GM19240 (cell line): Measurements from ENCODE around the gene ZC3H7B.

Experiments used
- DNase-seq: peaks from one replicate; pipeline ENCODE4 v3.0.0; 2011; ENCODE audit warnings: low spot score; ENCODE audit not compliant: insufficient read length

ZC3H7B gene

DNA sequence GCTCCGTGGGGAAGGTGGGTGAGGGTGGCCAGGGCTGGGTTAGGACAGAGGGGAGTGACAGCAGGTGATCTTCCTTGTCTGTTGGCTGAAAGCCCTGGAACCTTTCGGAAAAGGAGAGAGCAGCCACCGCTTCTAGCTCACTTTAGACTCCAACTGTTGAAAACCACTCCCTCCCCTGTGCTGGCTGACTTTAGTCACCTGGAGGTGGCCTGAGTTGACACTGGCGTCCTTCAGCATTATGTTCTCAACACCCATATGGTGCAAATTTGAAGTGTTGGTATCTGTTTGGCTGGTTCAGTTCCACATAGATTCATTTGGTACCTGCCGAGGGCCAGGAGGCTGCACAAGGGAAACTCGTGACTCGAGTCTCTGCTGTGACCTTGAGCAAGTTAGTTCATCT lies 28.8 kb downstream of the ZC3H7B start:
- DNase-seq, result no peak

DNA sequence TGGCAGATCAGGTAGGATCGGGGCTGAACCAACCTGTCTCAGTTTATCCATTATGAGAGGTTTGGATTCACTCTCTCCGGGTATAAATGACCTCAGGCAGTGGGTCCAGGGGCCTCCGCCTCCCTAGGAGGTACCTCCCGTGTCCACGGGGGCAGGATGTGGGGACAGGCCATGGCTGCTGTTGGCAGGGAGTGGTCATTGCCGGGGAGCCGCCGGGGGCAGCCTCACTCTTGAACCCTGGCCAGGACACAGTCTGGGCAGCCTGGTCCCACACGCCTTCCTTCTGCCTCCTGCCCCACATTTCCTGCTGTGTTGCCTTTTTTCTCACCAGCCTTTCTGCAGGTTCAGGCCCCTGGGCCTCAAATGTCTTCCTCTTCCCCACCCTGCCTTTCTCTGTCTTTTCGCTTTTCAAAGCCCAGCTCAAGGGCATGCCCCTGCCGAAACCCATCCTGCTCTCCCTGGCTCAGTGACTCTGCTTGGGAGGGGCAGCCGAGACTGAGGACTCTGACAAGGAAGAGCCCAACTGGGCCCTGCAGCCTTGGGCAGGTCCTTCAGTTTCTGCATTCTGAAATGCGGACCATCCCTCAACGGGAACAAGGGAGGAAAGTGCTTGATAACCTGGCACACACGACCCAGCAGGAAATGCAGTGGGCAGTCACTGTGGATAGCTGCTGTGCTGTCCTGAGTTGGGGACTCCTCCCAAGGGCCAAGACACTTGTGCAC lies 31.1 kb downstream of the ZC3H7B start:
- DNase-seq, result no peak

DNA sequence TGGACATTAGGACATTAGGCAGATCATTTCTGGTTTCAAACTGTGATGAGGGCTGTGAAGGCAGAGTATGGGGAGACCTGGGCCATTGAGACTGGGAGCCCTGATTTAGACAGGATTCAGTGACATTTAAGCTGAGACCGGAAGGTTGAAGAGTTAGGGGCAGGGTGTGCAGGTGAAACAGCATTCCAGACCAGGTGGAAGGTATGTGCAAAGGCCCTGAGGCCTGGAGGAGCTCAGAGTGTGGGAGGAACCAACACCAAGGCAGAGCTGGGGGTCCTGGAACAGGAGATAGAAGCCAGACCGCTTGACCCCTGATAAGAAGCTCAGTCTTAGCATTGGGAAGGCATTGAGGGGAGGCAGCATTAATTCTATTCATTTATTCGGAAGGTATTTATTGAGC lies 32.5 kb downstream of the ZC3H7B start:
- DNase-seq, result no peak

DNA sequence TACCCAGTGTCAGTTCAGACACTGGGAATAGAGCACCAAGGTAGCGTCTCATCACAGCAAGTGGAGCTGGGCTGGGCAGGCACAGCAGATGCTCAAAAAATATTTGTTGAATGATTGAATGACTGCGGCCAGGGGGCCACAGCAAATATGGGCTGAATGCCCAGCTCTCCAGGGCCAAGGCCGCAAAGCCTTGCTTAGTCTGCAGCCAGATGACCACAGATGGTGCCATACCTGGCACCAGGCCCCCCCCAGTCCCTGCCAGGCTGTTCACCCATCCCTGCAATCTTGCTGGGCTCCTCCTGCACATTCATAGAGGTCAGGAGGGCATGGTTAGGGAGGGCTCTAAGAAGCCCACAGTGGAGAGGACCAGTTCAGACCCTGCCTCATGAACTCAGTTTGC lies 32.9 kb downstream of the ZC3H7B start:
- no peak for DNase-seq

DNA sequence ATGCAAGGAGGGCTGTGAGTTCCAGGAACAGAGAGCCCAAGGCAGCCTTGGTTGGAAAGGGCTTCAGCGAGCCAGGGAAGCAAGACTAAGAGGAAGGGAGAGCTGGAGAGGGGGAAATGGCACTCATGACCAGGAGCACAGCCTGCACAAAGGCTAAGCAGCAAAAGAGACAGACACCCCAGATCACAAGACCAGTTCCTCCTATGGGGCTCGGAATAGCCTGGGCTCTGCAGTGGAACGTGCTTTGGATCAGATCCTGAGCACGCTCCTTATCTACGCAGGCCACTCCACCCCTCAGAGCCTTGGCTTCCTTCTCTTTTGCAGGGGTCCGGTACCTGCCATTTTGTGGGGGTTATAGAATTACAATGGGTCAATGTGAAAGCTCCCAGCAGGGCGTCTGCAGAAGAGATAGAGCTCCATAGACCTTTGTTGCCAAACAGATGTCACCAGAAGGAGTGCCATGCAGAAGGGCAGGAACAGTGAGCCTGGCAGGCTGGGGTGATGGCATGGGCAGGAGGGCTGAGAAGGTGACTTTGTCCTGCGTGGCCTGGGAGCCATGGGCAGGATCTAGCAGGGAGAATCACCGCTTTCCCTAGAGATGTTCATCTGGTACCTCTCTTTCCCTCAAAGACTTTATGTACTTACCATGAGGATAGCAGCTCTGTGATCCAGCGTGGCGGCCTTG lies 33.8 kb downstream of the ZC3H7B start:
- no peak for DNase-seq

DNA sequence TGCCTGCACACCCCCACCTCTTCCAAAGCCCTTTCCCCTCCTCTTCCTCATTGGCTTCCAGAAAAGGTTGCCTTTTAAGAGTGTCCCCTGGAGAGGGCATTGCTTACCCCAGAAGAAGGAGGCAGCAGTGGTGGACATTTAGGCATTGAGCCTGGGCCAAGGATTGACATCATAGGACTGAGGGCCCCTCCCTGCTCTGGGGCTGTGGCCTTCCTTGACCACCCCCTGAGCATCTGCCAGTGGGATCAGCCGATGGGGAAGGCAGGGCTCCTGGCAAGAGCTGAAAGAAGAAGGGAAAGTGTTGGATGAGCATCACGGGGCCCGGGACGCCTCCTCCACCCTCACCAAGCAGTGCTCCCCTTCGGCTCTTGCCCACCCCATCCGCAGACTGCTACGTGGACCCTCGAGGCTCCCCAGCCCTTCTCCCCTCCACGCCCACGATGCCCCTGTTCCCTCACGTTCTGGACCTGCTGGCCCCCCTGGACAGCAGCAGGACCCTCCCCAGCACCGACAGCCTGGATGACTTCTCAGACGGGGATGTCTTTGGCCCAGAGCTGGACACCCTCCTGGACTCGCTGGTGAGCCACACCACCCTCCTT lies 37.4 kb downstream of the ZC3H7B start:
- no peak for DNase-seq

DNA sequence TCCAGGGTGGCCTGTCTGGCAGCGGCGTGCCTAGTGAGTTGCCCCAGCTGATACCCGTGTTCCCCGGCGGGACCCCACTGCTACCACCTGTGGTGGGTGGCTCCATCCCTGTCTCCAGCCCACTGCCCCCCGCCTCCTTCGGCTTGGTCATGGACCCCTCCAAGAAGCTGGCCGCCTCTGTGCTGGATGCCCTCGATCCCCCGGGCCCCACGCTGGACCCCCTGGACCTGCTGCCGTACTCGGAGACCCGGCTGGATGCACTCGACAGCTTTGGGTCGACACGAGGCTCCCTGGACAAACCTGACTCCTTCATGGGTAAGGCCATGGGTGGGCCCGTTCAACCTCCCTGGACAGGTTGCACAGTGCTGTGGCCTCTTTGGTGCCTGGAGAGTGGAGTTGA lies 38.5 kb downstream of the ZC3H7B start:
- DNase-seq, result no peak

DNA sequence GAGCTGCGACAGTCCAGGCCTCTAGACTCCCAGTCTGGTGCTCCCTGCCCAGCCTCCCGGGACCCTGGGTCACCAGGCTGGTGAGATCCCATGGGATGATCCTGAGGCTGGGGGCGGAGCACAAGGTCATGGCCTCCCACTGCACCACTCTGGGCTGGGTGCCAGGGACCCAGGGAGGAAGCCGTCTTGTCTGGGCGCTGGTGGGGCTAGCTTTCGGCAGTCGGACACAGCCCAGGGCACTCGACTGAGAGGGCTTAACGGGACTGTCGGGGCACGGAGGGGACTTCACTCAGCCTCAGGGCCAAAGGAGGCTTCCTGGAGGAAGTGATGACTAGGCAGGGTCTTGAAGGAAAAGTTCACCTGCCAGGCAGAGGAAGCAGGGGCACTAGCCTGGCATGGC lies 39.0 kb downstream of the ZC3H7B start:
- DNase-seq, result no peak

DNA sequence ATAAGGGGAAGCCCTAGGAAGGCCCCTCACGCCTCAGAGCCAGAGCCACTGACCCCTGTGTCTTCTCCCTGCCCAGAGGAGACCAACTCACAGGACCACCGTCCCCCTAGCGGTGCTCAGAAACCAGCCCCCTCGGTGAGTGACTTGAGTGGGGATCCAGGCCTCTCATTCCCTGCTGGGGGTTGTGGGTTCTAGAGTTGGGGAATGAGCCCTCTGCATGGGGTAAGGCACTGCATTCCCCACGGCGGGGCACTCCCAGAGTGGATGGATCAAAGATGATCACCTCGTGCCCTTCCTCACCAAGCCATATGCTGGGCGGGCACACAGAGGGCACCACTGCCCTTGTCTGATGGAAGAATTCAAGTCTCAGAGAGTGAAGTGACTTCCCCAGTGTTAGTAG lies 39.7 kb downstream of the ZC3H7B start:
- no peak for DNase-seq

DNA sequence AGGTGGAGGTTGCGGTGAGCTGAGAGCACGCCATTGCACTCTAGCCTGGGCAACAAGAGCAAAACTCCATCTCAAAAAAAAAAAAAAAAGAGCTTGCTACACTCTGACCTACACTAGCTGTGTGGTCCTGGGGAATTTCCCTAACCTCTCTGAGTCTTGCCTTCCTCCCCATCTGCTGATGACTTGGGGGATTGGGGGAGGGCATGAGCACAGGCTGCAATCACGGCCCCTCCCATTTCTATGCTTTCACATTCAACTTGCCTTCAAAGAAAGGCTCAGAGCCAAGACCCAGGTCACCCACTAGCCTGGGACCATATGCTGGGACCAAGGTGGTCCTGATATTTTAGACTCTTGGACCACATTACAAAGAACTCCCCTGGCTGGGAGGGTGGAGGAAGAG lies 40.7 kb downstream of the ZC3H7B start:
- DNase-seq, result peak; percentile 59

DNA sequence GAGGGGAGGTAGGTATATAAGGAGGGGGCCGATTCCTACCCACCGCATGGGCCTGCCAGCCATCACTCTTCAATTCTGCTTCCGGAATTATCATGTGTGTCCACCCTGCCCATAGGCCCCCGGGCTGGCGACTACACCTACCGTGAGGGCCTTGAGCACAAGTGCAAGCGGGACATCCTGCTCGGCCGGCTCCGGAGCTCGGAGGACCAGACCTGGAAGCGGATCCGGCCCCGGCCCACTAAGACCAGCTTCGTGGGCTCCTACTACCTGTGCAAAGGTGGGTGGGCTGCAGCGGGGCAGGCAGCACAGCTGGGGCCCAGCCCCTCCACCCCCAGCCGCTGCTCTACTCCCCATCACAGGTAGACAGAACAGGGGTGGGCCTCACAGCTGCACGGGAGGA lies 42.0 kb downstream of the ZC3H7B start:
- no peak for DNase-seq

DNA sequence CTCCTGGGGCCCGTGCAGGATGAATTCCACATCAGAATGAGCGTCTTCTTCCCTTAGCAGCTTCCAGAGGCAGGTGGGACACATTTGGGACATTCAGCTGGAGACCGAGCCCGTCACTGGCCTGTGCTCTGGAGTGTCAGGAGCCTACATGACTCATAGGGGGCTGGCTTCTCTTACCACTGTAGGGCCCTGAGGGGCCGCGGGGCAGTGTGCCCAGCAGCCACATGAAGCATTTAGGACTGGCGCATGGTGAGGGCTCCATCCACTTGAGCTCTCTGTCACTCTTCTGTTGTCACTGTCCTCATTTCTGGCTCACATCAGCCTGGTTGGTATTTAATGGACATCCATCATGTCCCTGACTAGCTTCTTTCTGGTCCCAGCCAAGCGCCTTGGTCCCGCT lies 42.4 kb downstream of the ZC3H7B start:
- no peak for DNase-seq

DNA sequence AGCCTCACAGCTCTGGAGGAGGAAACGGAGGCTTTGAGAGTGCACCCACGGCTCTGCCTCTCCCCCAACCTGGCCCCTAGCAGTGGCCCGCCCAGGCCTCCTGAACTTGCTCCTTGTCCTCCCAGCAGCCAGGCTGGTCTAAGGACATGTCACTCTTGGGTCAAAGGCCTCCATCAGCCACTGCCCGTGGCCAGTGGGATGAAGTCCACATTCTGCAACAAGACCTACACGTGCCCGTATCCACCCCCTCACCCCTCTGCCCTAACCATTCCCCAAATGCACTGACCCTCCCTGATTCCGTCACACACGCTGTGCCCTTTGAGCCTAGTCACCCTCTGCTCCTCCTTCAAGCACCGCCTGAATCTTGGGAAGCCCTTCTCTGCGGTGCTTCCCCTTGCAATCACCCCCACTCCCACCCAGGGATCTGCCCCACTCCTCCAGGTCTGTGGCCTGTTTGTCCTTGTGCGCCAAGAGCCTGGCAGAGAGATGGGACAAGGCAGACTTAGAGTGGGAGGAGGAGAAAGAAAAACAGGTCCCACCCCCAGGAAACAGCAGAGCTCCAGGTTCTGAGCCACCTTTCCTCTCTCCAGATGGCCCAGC lies 43.0 kb downstream of the ZC3H7B start:
- no peak for DNase-seq

DNA sequence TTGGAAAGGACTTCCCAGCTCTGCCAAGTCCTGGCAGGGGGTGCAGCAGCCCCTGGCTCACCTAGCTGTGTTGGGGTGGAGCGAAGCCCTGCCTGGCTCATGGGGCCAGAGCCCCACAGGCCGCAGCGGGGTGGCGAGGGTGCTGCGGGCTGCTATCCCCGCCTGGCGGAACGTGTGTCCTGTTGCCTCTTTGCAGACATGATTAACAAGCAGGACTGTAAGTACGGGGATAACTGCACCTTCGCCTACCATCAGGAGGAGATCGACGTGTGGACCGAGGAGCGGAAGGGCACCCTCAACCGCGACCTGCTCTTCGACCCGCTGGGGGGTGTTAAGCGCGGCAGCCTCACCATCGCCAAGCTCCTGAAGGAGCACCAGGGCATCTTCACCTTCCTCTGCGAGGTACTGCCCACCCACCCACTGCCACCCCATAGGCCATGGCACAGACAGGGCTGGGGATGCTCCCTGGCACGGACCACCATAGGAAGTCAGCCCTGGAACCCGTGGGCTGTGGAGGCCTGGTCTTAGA lies 44.5 kb downstream of the ZC3H7B start:
- no peak for DNase-seq

DNA sequence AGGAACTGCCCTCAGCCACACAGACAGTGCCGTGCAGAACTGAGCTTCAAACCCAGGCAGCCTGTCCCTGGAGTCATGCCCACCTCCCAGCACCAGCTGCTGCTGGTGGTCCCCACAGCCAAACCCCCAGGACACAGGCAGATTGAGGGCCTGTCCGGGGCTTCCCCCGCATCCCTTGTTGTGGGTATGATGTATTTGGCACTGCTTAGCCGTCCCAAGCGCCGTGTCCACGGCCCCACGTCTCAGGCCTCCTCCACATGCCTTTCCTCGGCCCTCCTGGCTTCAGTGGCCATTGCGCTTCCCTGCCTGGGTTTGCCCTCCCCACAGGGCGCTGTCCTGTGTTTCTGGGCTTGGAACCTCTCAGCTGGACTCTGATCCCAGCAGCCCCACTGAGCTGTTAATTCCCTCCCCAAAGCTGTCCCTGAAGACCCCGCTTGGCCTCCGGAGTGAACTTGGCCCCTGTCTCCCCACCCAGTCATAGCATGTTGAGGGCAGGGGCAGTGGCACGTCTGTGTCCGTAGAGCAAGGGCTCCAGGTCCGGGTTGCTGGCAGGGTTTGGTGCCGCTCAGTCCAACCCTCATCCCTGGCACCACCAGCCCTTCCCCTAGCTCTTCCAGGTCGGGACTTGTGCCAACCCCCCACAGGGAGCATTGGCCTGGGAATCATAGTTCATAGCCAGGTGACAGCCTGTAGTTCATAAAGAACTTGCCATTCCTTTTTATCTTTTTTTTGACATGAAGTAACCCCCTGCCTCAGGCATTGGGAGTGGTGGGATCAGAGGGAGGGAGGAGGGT lies 45.9 kb downstream of the ZC3H7B start:
- DNase-seq, result no peak

DNA sequence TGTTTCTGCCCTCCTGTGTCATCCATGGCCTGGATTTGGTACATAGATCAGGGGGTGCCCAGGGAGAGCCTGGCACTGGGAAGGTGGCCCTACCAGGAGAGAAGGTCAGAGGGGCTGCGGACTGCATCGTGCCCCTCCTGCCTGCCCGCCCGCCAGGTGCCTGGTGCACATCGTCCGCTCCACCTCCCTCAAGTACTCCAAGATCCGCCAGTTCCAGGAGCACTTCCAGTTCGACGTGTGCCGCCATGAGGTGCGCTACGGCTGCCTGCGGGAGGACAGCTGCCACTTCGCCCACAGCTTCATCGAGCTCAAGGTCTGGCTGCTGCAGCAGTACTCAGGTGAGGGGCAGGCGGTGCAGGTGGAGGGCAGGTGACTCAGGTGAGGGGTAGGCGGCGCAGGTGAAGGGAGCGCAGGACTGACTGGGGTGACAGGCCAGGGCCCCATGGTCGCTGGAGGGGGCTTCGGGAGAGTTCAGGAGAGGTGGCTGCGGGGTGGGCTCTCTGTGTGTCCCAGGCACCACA lies 47.7 kb downstream of the ZC3H7B start:
- no peak for DNase-seq

DNA sequence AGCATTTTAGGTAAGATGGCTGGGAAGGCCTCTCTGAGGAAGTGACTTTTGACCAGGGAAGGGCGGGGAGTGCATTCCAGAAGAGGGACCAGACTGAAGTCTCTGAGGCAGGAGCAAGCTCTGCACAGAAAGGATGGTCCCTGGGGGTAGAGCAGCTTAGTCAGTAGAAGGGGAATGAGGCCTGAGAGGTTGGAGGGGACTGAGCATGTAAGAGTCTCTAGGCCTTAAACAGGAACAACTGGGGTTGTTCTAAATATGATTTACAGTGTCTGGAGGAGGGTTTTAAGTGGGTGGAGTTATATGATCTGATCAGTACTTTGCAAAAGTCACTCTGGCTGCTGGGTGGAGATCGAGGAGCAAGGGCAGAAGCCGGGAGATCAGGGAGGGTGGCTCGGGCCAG lies 48.8 kb downstream of the ZC3H7B start:
- DNase-seq, result no peak

DNA sequence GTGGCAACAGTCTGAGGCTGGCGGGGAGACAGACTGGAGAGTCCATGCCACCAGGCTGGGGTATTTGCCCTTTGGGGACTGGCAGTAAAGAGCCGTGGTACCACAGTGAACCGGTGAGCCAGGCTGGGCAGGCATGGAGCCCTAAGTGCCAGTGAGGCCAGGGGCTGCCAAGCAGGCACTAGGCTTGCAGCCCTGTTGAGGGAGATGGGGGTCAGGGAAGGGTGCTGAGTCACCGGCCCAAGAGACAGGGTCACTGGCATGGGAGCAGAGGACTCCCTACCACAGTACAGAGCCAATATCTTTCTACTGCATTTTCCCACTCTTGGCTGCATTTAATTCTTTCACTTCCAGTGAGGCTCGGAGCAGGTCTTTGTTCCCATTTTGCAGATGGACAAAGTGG lies 49.7 kb downstream of the ZC3H7B start:
- DNase-seq, result no peak

DNA sequence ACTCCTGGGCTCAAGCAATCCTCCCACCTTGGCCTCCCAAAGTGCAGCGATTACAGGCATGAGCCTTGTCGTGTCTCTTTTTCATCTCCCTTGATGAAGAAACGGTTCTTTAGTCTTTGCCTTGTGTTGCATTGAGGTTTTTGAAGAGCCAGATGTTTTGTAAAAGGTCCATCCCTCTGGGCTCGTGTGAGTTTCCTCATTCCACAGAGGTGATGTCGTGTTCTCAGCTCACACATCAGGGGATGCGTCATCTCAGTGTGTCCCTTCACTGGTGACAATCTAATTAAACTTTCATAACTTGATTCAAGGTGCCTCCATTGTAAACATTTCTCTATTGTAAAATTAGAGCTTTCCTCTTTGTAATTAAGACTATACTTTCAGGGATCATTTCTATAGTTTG lies 50.7 kb downstream of the ZC3H7B start:
- no peak for DNase-seq

DNA sequence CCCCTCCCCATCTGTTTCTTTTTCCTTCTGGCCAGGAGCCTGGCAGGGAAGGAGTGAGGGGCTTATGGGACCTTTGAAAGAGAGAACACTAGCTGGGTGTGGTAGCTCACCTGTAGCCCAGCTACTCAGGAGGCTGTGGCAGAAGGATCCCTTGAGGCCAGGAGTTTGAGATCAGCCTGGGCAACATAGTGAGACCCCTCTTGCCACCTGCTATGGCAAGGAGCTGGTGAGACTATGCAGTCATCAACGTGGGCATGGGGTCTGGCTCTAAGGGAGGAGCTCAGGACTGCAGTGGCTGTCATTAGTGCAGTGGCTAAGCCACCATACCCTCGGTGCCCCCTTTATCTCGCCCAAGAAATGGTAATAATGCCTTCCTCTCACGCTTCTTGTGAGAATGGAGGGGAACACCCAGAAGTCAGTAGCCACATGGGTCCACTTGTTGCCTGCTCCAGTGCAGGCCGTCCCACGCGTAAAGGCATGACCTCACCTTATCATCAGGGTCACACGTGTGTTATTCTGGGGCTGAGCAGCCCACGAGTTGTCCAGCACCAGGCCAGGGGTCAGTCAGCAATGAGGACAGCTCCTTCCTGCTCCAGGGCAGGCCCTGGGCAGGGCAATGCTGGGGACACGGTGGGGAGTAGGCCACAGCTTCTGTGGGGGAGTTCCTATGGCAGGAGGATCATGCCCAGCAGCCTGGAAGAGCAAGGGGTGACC lies 52.7 kb downstream of the ZC3H7B start:
- no peak for DNase-seq

DNA sequence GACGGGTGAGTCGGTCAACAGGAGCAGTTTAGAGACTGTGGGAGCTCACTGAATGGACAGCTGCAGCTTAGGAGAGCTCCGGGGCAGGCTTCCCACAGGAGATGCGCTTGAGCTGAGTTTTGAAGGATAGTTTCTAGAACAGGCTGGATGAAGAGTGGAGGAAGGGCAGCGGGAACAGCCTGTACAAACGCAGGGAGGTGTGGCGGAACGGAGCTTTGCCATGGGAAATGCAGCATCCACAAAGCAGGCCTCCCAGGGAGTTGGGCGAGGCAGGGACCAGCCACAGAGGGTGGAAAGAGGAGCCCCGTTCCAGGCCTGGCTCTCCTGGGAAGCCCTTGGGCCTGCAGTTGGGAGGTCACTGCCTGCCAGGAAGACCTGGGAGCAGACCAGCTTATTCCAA lies 53.7 kb downstream of the ZC3H7B start:
- DNase-seq, result no peak
